ENCODE data around the gene PER3.
A peak's percentile ranks its signal among the peaks of the same experiment; 100 is the strongest.
"Not testable (repeated sequence)": the region's sequence is repeated elsewhere in the genome, so short reads cannot be mapped to it uniquely, and the experiment has no call there.

The PER3 gene

DNA sequence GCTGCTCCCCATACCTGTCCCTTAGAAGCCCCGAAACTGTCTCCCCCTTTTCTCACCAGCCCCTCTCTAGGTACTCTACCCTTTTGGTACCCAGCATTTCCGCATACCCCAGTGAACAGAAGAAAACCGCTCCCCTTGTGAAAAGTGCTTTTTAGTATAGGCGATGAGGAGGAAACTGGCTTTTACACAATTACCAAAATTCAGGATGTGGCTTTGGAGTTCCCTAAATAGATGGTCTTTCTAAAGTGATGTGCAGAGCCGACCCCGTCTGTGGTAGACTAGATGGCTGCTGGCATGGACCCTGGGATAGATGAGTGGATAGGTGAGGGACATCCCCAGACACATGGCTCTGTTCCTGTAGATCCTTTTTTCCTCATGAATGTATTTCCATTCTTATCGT, 2.6 kb upstream of the PER3 start:
- no peak for DNase-seq

DNA sequence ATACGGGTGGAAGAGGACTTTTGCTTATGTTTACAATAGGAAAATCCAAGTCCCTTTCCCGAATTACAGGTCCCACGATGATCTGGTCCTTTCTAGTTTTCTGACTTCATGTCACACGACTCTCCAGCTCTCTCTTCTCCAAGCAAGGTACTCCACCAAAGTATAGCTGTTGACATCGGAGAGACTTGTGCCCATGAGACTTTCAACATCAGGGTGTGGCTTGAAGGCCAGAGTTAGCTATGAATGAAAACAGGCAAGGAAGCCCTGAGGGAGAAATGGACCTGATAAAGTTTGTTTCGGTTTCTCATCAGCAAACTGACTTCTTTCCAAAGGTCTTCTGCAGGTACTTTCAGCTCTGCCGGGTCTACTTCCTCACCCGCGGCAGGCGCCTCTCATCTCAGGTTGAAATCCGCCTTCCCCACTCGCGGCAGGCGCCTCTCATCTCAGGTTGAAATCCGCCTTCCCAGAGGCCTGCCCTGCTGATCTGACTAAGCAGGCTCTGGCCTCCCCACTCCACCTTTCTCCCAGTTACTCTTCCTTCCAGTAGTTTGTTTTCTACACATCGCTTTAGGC, 2.1 kb upstream of the PER3 start:
- DNase-seq: no peak

DNA sequence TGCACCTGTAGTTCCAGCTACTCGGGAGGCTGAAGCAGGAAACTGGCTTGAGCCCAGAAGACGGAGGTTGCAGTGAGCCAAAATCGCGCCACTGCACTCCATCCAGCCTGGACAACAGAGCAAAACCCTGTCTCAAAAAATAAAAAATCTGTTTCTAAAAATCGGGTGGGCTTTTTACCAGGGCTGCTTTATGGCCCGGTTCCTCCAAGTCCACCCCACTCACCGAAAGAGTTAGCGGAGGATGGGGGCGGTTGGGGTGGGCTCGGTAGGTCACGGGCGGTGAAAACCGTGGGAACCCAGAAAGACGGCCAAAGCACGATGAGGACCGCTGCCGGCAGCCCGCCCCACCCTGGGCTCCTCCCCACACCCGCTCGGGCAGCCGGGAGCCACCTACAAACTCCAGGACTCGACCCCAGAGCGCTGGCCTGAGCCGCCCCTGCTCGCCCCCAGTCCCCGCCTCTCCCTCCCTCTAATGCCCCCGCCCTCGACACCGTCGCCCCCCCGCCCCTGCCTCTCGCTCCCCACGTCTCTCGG, 846 bp upstream of the PER3 start:
- DNase-seq: peak; percentile 53

DNA sequence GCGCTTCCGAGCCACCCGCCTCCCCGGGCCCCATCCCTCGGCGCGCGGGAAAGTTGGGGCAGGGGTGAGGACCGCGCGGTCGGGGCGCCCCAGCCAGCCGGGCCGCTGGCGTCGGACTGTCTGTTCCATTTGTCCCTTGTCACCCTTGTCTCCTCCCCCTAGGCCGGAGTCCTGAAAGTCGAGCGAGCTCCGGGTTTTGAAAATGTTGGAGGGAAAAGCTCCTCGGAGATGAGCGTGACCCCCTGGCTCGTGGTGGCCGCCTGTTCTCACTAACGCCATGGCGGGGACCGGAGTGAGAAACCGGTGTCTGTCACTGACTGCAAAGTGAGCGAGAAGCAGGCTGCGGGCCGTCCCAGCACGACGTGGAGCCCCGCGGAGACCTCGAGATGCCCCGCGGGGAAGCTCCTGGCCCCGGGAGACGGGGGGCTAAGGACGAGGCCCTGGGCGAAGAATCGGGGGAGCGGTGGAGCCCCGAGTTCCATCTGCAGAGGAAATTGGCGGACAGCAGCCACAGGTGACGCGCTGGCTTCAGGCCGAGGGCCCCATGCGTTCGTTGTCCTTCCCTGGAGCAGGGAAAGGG, 491 bp downstream of the PER3 start:
- DNase-seq: no peak

DNA sequence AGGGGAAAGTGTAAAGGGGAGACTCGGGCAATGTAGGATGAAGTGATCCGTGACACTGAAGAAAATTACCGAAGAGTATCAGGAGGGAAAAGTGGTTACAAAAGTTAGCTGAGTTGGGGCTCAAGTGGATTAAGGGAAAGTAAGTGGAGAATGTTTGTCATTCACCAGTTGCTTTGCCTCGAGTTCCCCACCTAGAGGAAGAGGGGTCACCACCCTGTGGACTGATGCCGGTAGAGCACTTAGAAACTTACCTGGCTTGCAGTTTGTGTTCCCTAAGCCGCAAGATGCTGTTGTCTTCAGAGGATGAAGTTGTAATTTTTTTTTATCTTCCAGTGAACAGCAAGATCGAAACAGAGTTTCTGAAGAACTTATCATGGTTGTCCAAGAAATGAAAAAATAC, 1.0 kb downstream of the PER3 start:
- DNase-seq: no peak

DNA sequence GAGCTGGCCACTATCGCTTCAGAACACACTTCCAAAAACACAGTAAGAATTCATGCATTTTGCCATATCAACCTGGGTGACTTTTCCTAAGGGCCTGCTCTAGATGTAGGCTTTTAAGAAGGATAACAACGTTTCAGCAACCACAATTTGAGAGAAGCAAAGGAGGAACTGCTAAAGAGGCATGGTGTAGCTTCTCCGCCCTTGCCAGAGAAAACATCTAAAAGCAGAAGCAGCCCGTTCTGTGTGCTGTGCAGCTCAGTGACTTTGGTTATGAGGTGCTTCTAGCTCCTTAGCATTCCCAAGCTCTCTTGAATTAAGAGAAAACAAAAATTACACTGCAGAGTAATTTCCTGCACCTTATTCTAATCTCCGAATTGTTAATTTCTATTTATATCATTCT, 2.7 kb downstream of the PER3 start:
- DNase-seq: peak; percentile 8

DNA sequence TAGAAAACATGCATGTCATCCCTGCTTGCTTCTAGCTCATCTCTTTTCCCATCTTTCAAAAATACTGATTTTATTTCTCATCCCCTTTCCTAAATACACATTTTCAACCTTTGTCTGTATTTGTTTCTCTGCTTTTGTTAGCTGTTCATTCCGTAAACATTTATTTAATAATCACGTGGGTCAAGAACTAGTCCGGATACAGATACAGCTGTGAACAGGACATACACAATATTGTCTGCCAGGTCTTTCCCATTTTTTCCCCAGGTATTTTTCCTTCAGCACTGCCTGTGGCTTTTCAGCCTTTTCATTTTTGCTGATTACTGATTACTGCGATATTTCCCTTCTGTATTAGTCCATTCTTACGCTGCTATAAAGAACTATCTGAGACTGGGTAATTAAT, 5.7 kb downstream of the PER3 start:
- DNase-seq: no peak

DNA sequence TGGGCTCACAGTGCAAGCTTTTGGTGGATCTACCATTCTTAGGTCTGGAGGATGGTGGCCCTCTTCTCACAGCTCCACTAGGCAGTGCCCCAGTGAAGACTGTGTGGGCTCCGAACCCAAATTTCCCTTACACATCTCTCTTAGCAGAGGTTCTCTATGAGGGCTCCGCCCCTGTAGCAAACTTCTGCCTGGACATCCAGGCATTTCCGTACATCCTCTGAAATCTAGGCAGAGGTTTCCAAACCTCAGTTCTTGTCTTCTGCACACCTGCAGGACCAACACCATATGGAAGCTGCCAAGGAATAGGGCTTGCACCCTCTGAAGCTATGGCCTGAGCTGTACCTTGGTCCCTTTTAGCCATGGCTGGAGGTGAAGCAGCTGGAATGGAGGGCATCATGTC, 6.9 kb downstream of the PER3 start:
- DNase-seq: not testable (repeated sequence)

DNA sequence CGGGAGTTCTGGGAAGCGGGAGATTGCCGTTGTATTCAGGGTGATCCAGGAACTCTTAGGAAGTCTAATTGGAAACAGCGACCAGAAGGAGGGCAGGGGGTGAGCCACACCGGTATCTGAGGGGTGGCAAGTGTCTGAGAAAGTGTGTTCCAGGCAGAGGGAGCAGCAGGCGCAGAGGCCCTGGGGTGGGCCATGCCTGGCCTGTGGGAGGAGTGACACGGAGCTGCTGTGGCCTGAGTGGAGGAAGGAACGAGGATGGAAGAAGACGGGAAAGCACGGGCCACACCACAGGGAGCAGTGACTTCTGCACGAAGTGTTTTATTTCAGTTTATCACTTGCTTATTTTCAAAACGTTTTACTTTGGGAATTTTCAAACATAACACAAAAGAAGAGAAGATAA, 11.3 kb downstream of the PER3 start:
- DNase-seq: no peak

DNA sequence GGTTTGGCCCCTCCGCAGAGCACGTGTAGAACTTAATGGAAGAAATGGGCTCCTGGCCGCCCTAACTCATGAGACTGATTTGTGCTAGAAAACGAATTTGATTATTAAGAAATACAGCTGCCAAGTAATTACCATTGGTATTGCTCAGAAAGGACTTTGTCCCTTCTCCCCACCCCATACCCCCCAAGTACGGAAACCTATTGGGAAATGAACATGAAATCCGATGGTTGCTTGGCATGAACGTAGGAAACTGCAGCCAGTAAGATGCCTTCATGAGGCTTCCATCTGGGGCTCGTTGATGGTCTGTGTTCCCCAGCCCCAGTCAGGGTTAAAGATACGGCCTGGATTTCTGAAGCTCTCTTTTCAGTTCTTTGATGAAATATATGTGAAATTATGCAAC, 21.4 kb downstream of the PER3 start:
- no peak for DNase-seq

DNA sequence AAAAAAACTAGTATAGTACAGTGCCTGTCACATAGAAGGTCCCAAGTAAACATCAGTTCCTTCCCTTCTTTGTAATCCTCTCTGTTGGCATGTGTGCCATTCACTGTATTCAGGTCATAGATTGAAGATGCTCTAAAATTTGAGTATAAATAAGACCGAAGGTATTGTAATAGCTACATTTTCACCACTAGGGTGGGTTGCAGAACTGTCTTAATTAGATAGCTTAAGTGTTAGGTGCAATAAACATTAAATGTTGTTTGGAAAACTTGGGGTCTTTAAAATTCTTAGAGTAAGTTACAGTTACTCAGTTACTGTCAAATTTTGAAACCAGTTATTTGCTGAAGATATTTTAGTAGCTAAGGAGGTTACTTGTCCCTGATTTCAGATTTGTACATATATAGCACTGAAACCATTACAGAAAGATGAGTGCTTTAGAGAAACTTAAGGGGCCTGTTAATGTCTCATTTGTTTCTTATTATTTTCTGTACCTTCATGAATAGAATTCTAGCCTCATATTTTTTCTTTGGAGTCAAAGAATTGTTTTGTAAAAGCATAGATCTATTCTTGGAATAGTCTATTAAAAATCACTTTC, 24.3 kb downstream of the PER3 start:
- DNase-seq: peak; percentile 66

DNA sequence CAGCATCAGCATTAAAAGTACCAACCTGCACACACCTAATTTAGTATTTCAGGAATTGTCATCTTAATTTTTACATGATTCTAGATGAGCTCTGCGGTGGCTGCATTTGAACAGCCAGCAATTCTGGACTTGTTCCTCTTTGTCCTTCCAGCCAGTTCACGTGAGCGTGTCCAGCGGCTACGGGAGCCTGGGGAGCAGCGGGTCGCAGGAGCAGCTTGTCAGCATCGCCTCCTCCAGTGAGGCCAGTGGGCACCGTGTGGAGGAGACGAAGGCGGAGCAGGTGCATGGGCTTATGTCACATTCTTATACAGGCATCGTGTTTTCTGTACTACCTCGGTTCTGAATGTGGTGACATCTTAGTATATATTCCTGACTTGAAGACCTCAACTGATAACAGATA, 25.7 kb downstream of the PER3 start:
- DNase-seq: no peak

DNA sequence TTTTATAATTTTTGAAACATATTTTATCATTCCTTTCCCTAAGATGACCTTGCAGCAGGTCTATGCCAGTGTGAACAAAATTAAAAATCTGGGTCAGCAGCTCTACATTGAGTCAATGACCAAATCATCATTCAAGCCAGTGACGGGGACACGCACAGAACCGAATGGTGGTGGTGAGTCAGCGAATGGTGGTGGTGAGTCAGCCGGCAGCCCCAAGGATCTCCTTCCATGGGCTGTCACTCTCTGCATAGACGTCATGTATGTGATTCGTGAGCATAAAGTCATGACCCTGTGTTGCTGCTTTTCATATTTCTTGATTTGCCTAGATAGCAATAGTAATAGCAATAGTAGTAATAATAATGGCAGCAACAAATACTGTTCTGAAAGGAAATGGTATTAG, 26.3 kb downstream of the PER3 start:
- peak; percentile 50 for DNase-seq

DNA sequence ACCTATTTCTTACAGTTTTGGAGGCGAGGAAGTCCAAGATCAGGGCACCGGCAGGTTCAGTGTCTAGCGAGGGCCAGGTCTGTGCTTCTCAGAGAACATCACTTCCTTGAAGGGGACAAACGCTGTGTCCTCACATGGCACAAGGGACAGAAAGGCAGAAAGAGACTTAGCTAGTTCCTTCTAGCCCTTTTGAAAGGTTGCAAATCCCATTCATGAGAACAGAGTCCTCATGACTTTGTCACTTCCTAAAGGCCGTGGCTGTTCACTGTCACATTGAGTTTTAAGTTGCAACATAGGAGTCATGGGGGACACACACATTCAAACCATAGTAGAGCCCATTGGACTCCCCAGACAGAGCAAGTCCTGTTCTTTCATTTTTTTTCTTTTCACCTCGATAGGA, 27.4 kb downstream of the PER3 start:
- no peak for DNase-seq

DNA sequence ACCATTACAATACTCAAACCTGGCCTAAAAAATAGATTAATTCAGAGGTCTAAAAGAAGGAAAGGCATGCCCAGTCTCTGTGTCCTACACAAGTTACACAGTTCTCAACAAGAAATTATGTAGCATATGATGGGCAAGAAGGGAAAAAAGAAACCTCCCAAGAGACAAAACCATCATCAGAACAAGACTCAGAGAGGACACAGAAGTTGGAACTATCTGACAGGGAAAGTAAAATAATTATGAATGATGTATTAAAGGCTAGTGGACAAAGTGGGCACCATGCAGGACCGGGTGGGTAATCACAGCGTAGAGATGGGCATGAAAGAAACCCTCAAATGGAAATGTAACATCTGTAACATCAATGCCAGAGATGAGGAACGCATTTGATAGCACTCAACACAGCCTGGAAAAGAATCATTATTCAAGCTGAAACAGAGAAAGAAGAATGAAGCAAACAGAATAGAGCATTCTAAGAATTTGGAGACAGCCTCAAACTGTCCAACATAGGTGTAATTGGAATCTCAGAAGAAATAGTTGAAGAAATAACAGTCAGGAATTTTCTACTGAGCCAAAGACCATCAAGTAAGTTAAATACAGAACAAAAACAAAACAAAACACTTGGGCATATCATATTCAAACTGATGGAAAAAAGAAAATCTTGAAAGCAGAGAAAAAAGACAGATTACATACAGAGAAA, 29.7 kb downstream of the PER3 start:
- no peak for DNase-seq

DNA sequence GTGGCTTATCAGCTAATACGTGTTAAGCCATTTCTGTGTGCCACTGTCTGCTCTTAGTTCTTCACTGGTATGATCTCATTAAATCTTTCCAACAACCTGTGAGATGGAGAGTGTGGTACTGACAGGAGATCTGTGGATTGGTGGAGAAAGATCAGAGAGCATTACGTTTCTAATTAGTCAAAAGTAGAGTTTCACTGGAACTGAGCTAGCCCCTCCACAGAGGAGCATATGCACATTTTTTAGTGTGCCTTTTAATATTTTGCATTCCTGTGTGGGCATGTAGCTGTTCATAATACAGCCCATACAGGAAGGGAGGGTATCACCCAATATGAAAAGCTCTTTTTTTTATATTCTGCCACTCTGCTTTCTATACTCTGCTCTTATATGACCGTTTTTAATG, 37.2 kb downstream of the PER3 start:
- no peak for DNase-seq

DNA sequence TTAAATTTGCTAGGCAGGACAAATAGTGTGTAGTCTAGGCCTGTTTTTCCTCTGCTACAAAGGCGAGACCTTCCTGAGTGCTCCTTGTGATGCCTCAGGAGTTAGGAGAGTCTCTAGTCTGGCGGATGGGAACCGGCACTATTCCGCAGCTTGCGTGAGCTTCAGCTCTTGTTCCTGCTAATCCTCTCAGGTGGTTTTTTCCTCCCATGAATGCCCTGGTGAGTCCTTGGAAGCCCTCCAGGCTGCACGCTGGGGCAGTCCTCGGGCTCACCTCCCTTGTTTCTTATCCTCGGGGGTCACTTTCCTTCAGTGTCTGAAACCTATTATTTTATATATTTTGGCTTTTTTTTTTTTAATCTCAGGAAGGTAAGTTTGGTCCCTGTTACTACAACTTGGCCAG, 40.6 kb downstream of the PER3 start:
- DNase-seq: no peak

DNA sequence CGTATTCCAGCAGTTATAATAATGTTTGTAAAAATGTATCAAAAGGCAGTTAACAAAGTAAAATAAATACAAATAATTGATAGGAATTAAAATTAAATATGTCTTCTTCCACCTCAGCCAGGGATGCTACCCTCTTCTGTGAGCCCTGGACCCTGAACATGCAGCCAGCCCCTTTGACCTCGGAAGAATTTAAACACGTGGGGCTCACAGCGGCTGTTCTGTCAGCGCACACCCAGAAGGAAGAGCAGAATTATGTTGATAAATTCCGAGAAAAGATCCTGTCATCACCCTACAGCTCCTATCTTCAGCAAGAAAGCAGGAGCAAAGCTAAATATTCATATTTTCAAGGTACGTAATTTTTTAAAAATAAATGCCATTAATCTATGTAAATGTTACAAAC, 42.3 kb downstream of the PER3 start:
- no peak for DNase-seq

DNA sequence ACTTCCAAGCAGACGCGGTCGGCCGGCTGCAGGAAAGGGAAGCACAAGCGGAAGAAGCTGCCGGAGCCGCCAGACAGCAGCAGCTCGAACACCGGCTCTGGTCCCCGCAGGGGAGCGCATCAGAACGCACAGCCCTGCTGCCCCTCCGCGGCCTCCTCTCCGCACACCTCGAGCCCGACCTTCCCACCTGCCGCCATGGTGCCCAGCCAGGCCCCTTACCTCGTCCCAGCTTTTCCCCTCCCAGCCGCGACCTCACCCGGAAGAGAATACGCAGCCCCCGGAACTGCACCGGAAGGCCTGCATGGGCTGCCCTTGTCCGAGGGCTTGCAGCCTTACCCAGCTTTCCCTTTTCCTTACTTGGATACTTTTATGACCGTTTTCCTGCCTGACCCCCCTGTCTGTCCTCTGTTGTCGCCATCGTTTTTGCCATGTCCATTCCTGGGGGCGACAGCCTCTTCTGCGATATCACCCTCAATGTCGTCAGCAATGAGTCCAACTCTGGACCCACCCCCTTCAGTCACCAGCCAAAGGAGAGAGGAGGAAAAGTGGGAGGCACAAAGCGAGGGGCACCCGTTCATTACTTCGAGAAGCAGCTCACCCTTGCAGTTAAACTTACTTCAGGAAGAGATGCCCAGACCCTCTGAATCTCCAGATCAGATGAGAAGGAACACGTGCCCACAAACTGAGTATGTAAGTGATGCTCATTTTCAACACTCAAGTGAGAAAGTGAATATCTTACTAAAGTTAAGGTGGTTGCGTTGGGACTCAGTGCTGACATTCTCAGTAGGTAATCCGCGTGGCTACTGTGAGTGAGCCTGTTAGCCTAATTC, 43.2 kb downstream of the PER3 start:
- no peak for DNase-seq

DNA sequence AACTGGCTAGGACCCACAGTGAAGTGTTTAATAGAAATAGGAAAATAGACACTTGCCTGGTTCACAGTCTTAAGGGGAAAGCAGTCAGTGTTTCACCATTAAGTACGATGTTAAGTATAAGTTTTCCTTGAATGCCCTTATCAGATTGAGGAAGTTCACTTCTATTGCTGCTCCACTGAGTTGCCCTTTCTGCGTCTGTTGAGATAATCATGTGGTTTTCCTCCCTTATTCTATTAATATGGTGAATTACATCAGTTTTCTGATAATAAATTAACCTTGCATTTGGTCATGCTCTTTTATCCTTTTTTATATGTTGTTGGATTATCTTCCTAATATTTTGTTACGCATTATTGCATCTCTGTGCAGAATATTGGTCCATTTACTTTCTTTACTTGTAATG, 47.4 kb downstream of the PER3 start:
- peak; percentile 75 for DNase-seq

DNA sequence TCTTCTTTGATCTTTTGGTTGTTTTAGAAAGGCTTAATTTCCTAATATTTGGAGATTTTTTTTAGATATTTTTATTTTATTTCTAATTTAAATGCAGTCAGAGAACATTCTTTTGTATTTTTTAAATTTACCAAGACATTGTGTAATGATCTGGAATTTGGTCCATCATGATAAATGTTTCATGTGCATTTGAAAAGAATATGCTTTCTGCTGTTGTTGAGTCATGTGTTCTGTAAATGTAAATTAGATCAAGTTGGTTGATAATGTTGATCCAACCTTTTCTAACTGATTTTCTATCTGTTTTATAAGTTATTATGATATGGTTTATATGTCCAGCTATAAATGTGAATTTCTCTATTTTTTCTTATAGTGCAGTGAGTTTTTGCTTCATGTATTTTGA, 48.9 kb downstream of the PER3 start:
- no peak for DNase-seq

DNA sequence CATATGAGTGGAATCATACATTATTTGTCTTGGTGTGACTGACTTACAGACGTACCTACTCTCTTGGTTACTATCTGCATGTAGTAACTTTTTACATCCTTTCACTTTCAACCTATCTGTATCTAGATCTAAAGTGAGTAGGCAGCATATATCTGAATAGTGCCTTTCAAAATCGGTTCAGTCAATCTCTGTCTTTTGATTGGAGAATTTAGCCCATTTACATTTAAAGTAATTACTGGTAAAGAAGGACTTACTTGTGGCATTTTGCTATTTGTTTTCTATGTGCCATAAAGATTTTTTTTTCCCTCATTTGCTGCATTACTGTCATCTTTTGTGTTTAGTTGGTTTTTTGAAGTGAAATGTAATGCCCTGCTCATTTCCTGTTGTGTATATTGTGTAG, 54.6 kb downstream of the PER3 start:
- no peak for DNase-seq

DNA sequence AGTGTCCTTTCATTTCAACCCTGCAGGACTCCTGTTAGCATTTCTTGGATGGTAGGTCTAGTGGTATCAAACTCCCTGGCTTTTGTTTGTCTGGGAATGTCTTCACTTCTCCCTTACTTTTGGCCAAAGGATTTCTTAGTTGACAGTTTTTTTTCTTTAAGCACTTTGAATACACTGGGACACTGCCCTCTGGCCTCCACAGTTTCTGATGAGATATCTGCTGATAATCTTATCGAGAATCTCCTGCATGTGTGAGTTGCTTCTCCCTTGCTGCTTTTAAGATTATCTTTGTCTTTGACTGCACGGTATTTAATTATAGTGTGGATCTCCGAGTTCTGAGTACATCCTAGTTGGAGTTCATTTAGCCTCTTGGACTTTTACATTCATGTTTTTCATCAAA, 55.4 kb downstream of the PER3 start:
- DNase-seq: no peak
